AG09309 (cell line): ENCODE data around the gene IL1A.

Experiments
- DNase-seq: peaks from one replicate; pipeline ENCODE4 v3.0.0-alpha.2; 2010; ENCODE audit warnings: low read depth
- H3K4me3 ChIP-seq: 2 replicates; pipeline ENCODE4 v1.5.1; 2011; ENCODE audit warnings: mild to moderate bottlenecking, low read depth, low read length, moderate library complexity; ENCODE audit not compliant: control insufficient read depth
- CTCF ChIP-seq: IDR thresholded peaks from 2 replicates; pipeline ENCODE4 v1.5.1; 2011; ENCODE audit warnings: mild to moderate bottlenecking, low read depth, low read length, inconsistent platforms; ENCODE audit not compliant: insufficient read depth, control insufficient read depth; ENCODE audit errors: missing control alignments

IL1A gene

GRCh38 chr2:112818094-112818902 is 34.0 kb upstream of the IL1A start:
- no peak for DNase-seq

GRCh38 chr2:112817082-112817689 is 32.9 kb upstream of the IL1A start:
- no peak for DNase-seq
- no peak for TF ChIP-seq CTCF
- H3K4me3 ChIP-seq: no peak overlapping the region

More at GRCh38 chr2:112818094-112818902, 34.0 kb upstream of the IL1A start:
- TF ChIP-seq CTCF: no peak
- no peak overlapping the region for H3K4me3 ChIP-seq

GRCh38 chr2:112814278-112814677 is 30.0 kb upstream of the IL1A start:
- no peak for DNase-seq
- peak; percentile 33 for TF ChIP-seq CTCF
- H3K4me3 ChIP-seq: no peak overlapping the region

- H3K4me3 ChIP-seq: no peak overlapping the region
- DNase-seq: no peak
- TF ChIP-seq CTCF: no peak
Observed at GRCh38 chr2:112813280-112813966, 29.1 kb upstream of the IL1A start.

GRCh38 chr2:112812318-112813267 is 28.3 kb upstream of the IL1A start:
- no peak overlapping the region for H3K4me3 ChIP-seq
- no peak for TF ChIP-seq CTCF
- DNase-seq: peak; percentile 55

- DNase-seq: peak; percentile 42
- H3K4me3 ChIP-seq: no peak overlapping the region
- no peak for TF ChIP-seq CTCF
Observed at GRCh38 chr2:112811841-112812306, 27.6 kb upstream of the IL1A start.
